H9 (cell line): ENCODE measurements around the gene BMPR2. TPM values are rescaled to one million over a fixed set of nuclear protein-coding genes. Genes with fewer than 3 reads are reported as not detected.
A peak's percentile ranks its signal among the peaks of the same experiment; 100 is the strongest.

Experiments
- DNase-seq: peaks from one replicate; pipeline ENCODE4 v3.0.0-alpha.2; 2017
- H2AFZ ChIP-seq: one replicate; pipeline ENCODE4 v1.6.1; 2013; ENCODE audit warnings: mild to moderate bottlenecking, low read length, control low read depth, moderate library complexity
- H2AK5ac ChIP-seq: 2 replicates; pipeline ENCODE4 v1.6.1; 2013; ENCODE audit warnings: low read length, control low read depth, mixed read lengths; ENCODE audit not compliant: insufficient read length
- H2BK120ac ChIP-seq: one replicate; pipeline ENCODE4 v1.6.1; 2013; ENCODE audit warnings: low read depth, mild to moderate bottlenecking, low read length, control low read depth, inconsistent platforms; ENCODE audit not compliant: poor library complexity, severe bottlenecking
- H2BK12ac ChIP-seq: 2 replicates; pipeline ENCODE4 v1.6.1; 2013; ENCODE audit warnings: low read length, control low read depth, mixed read lengths, low read depth; ENCODE audit not compliant: insufficient read length
- H2BK15ac ChIP-seq: 2 replicates; pipeline ENCODE4 v1.6.1; 2013; ENCODE audit warnings: low read depth, low read length, control low read depth
- H2BK20ac ChIP-seq: one replicate; pipeline ENCODE4 v1.6.1; 2013; ENCODE audit warnings: low read depth, mild to moderate bottlenecking, low read length, control low read depth, inconsistent platforms; ENCODE audit not compliant: poor library complexity, severe bottlenecking
- H2BK5ac ChIP-seq: 2 replicates; pipeline ENCODE4 v1.6.1; 2013; ENCODE audit warnings: low read length, control low read depth, mixed read lengths; ENCODE audit not compliant: insufficient read length
- H3K14ac ChIP-seq: 2 replicates; pipeline ENCODE4 v1.6.1; 2013; ENCODE audit warnings: low read length, control low read depth; ENCODE audit not compliant: insufficient read depth
- H3K18ac ChIP-seq: 2 replicates; pipeline ENCODE4 v1.6.1; 2013; ENCODE audit warnings: low read depth, mild to moderate bottlenecking, mixed read lengths, low read length, control low read depth; ENCODE audit not compliant: insufficient read length
- H3K23ac ChIP-seq: 2 replicates; pipeline ENCODE4 v1.6.1; 2013; ENCODE audit warnings: low read length, control low read depth, mixed read lengths, low read depth; ENCODE audit not compliant: insufficient read length
- H3K23me2 ChIP-seq: 2 replicates; pipeline ENCODE4 v1.6.1; 2013; ENCODE audit warnings: low read depth, mild to moderate bottlenecking, mixed read lengths, low read length, control low read depth; ENCODE audit not compliant: insufficient read length, poor library complexity, severe bottlenecking
- H3K27ac ChIP-seq: 2 replicates; pipeline ENCODE4 v1.5.1; 2013; ENCODE audit warnings: low read length, control low read depth, mixed read lengths, low read depth; ENCODE audit not compliant: insufficient read length
- H3K27me3 ChIP-seq: 2 replicates; pipeline ENCODE4 v1.6.1; 2013; ENCODE audit warnings: low read length, control low read depth, inconsistent platforms; ENCODE audit not compliant: insufficient read depth
- H3K4ac ChIP-seq: 2 replicates; pipeline ENCODE4 v1.6.1; 2013; ENCODE audit warnings: low read depth, mild to moderate bottlenecking, control low read depth, inconsistent platforms, low read length, moderate library complexity
- H3K4me1 ChIP-seq: 2 replicates; pipeline ENCODE4 v1.6.1; 2013; ENCODE audit warnings: low read length, control low read depth, inconsistent platforms; ENCODE audit not compliant: insufficient read depth
- H3K4me2 ChIP-seq: 2 replicates; pipeline ENCODE4 v1.6.1; 2013; ENCODE audit warnings: low read length, control low read depth, mixed read lengths; ENCODE audit not compliant: insufficient read length, insufficient read depth
- H3K56ac ChIP-seq: 2 replicates; pipeline ENCODE4 v1.6.1; 2013; ENCODE audit warnings: low read depth, mild to moderate bottlenecking, mixed read lengths, low read length, control low read depth; ENCODE audit not compliant: insufficient read length
- H3K79me1 ChIP-seq: 2 replicates; pipeline ENCODE4 v1.6.1; 2013; ENCODE audit warnings: low read depth, mild to moderate bottlenecking, moderate library complexity, low read length, control low read depth, inconsistent platforms; ENCODE audit not compliant: insufficient read depth, poor library complexity, severe bottlenecking
- H3K79me2 ChIP-seq: 2 replicates; pipeline ENCODE4 v1.6.1; 2013; ENCODE audit warnings: low read length, control low read depth, inconsistent platforms; ENCODE audit not compliant: insufficient read depth
- H3K9ac ChIP-seq: 2 replicates; pipeline ENCODE4 v1.6.1; 2013; ENCODE audit warnings: low read length, control low read depth, mixed read lengths; ENCODE audit not compliant: insufficient read length; ENCODE audit errors: extremely low read depth
- H3K9me3 ChIP-seq: one replicate; pipeline ENCODE4 v1.6.1; 2013; ENCODE audit warnings: low read depth, low read length, inconsistent platforms; ENCODE audit not compliant: control insufficient read depth
- H3T11ph ChIP-seq: one replicate; pipeline ENCODE4 v1.6.1; 2013; ENCODE audit warnings: mild to moderate bottlenecking, low read length, control low read depth, inconsistent platforms
- H4K20me1 ChIP-seq: one replicate; pipeline ENCODE4 v1.6.1; 2013; ENCODE audit not compliant: control insufficient read depth, insufficient read length, insufficient read depth
- H4K5ac ChIP-seq: 2 replicates; pipeline ENCODE4 v1.6.1; 2013; ENCODE audit warnings: low read depth, mild to moderate bottlenecking, mixed read lengths, low read length, control low read depth; ENCODE audit not compliant: insufficient read length
- H4K8ac ChIP-seq: replicated peaks from 2 replicates; pipeline ENCODE4 v1.6.1; 2013; ENCODE audit warnings: low read length, control low read depth, mixed read lengths, low read depth; ENCODE audit not compliant: insufficient read length
- H4K91ac ChIP-seq: 2 replicates; pipeline ENCODE4 v1.6.1; 2013; ENCODE audit warnings: low read depth, mild to moderate bottlenecking, moderate library complexity, mixed read lengths, low read length, control low read depth; ENCODE audit not compliant: insufficient read length
- H3K27ac Mint-ChIP-seq, 3 experiments: 2 replicates in 2 of 3; 3 replicates in 1 of 3; pipeline ENCODE4 v1.8.0; 2020 to 2021; ENCODE audit warnings: mixed read lengths in 3 of 3, mild to moderate bottlenecking in 1 of 3, moderate library complexity in 1 of 3
- H3K27me3 Mint-ChIP-seq: 2 replicates; pipeline ENCODE4 v1.8.0; 2021; ENCODE audit warnings: low read depth, mild to moderate bottlenecking, moderate library complexity, mixed read lengths
- H3K36me3 Mint-ChIP-seq, 3 experiments: 2 replicates in 2 of 3; 3 replicates in 1 of 3; pipeline ENCODE4 v1.8.0; 2020 to 2021; ENCODE audit warnings: low read depth in 3 of 3, mixed read lengths in 3 of 3; ENCODE audit not compliant: insufficient read depth in 1 of 3
- H3K4me1 Mint-ChIP-seq, 2 experiments: 2 replicates each; pipeline ENCODE4 v1.8.0; 2020; ENCODE audit warnings: mixed read lengths in 2 of 2
- H3K4me3 Mint-ChIP-seq, 2 experiments: 2 replicates in 1 of 2; 3 replicates in 1 of 2; pipeline ENCODE4 v1.8.0; 2020 to 2021; ENCODE audit warnings: mild to moderate bottlenecking in 2 of 2, mixed read lengths in 2 of 2, moderate library complexity in 1 of 2
- H3K9me3 Mint-ChIP-seq, 2 experiments: 2 replicates in 1 of 2; 3 replicates in 1 of 2; pipeline ENCODE4 v1.8.0; 2020; ENCODE audit warnings: mild to moderate bottlenecking in 2 of 2, mixed read lengths in 2 of 2, moderate library complexity in 1 of 2
- WGBS: extraction: QIAGEN DNeasy Blood & Tissue Kit; methylation state at CpG from one replicate; pipeline ENCODE4 v1.1.7; 2013; ENCODE audit warnings: missing lambda C conversion rate, low lambda C conversion rate, mixed read lengths; ENCODE audit not compliant: insufficient read length; ENCODE audit errors: extremely low coverage; 5-methylcytosine and 5-hydroxymethylcytosine counted together
- total RNA-seq: library from RNA; stranded (reverse); gene quantifications from 2 replicates; pipeline ENCODE4 v1.2.1, GENCODE V29; 2021
- TF ChIP-seq, protein P1 (sequence below): fragments of 200-600 bp; sonication (generic); conservative IDR thresholded peaks from 3 replicates; pipeline ENCODE4 v1.8.0; 2021; ENCODE audit warnings: antibody characterized with exemption, mild to moderate bottlenecking

Gene BMPR2
- total RNA-seq, 1 experiment from 2014 or later: 17.3 TPM

DNA sequence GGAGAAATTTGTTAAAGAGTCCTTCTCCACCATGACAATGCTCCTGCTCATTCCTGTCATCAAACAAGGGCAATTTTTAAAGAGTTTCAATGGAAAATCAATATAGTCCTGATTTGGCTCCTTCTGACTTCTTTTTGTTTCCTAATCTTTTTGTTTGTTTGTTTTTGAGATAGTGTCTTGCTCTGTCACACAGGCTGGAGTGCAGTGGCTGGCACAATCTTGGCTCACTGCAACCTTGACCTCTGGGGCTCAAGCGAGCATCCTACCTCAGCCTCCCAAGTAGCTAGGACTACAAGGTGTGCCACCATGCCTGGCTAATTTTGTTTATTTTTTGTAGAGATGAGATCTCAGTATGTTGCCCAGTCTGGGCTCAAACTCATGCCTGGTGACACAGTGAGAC is 58.3 kb downstream of the BMPR2 start:
- Histone ChIP-seq H3K23me2 (no peaks in the 10 kb centered on the region), H3K23ac (no peak overlapping the region), H4K91ac (no peak overlapping the region), H3K4me1 (no peaks in the 10 kb centered on the region), H3K79me2 (no peaks in the 10 kb centered on the region; the same call in 1 of the 2 replicates), H2AFZ (no peak overlapping the region), H2BK120ac (no peak overlapping the region), H4K20me1 (no peaks in the 10 kb centered on the region), H3K79me1 (no peaks in the 10 kb centered on the region), H2AK5ac (no peak overlapping the region), H3K56ac (no peak overlapping the region), H2BK15ac (no peak overlapping the region), H3K27ac (no peak overlapping the region), H3K4ac (no peak overlapping the region), H4K5ac (no peak overlapping the region), H3T11ph (no peak overlapping the region), H3K9ac (no peak overlapping the region), H2BK5ac (no peak overlapping the region), H2BK12ac (no peak overlapping the region), H3K14ac (no peak overlapping the region), H3K27me3 (no peaks in the 10 kb centered on the region), H3K18ac (no peak overlapping the region), H3K9me3 (no peaks in the 10 kb centered on the region), H3K4me2 (no peak overlapping the region), H4K8ac (no peak overlapping the region), H2BK20ac (no peak overlapping the region)
- Mint-ChIP-seq H3K9me3 (peaks cover 0 to 1% of the 10 kb centered on the region in 2 experiments; a peak in 1 of 5 replicates), H3K4me1 (peaks cover 10 to 11% of the 10 kb centered on the region in 2 experiments), H3K27me3 (no peaks in the 10 kb centered on the region), H3K4me3 (no peak overlapping the region), H3K27ac (0 out of 7 replicates have a peak overlapping the region, but pooled peaks of 1 of the 3 experiments have one; percentile 21), H3K36me3 (peaks cover 0 to 2% (median 1%) of the 10 kb centered on the region in 3 experiments; a peak in 4 of 7 replicates)
- DNase-seq: no peak
- no CpG with 5 or more reads among the region's 1 CpG for WGBS
- TF ChIP-seq, protein P1, sequence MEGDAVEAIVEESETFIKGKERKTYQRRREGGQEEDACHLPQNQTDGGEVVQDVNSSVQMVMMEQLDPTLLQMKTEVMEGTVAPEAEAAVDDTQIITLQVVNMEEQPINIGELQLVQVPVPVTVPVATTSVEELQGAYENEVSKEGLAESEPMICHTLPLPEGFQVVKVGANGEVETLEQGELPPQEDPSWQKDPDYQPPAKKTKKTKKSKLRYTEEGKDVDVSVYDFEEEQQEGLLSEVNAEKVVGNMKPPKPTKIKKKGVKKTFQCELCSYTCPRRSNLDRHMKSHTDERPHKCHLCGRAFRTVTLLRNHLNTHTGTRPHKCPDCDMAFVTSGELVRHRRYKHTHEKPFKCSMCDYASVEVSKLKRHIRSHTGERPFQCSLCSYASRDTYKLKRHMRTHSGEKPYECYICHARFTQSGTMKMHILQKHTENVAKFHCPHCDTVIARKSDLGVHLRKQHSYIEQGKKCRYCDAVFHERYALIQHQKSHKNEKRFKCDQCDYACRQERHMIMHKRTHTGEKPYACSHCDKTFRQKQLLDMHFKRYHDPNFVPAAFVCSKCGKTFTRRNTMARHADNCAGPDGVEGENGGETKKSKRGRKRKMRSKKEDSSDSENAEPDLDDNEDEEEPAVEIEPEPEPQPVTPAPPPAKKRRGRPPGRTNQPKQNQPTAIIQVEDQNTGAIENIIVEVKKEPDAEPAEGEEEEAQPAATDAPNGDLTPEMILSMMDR: no peak
